ENCODE data around the gene IL6ST. TPM values are rescaled to one million over a fixed set of nuclear protein-coding genes. Genes with fewer than 3 reads are reported as not detected.

IL6ST gene
- 18.6 and 36.3 TPM in 2 replicates for total RNA-seq

GRCh38 chr5:55994495-55994997 lies at the start of gene IL6ST:
Gene IL6ST (minus strand): TSS chr5:55994963. CDS start chr5:55976278, 18,685 bp downstream.

Other genes starting within 250 kb of the IL6ST start
- 0.28 and 0.42 TPM in 2 replicates for gene IL31RA, start 143.6 kb downstream of the IL6ST start, total RNA-seq
- gene ANKRD55, start 238.4 kb upstream of the IL6ST start, total RNA-seq = not detected in 2 replicates